MM.1S (cell line): ENCODE measurements around the gene PIEZO2.
"Not testable (repeated sequence)": the region's sequence is repeated elsewhere in the genome, so short reads cannot be mapped to it uniquely, and the experiment has no call there.

Experiments used
- CTCF ChIP-seq: fragments of 300-600 bp; sonication (generic); IDR thresholded peaks from 2 replicates; pipeline ENCODE4 v1.5.1; 2016; ENCODE audit warnings: antibody characterized with exemption, low read length, mixed read lengths
- EZH2phosphoT487 ChIP-seq: fragments of 300-600 bp; sonication (generic); IDR thresholded peaks from 2 replicates; pipeline ENCODE4 v1.6.1; 2018; ENCODE audit warnings: antibody characterized with exemption, low read length

- TF ChIP-seq CTCF, EZH2phosphoT487: not testable (repeated sequence)
Measured at GRCh38 chr18:10629076-10629475, 520.3 kb downstream of the PIEZO2 start.
